ENCODE measurements around the gene LOC128125822.
"Not testable (repeated sequence)": the region's sequence is repeated elsewhere in the genome, so short reads cannot be mapped to it uniquely, and the experiment has no call there.

Gene LOC128125822

DNA sequence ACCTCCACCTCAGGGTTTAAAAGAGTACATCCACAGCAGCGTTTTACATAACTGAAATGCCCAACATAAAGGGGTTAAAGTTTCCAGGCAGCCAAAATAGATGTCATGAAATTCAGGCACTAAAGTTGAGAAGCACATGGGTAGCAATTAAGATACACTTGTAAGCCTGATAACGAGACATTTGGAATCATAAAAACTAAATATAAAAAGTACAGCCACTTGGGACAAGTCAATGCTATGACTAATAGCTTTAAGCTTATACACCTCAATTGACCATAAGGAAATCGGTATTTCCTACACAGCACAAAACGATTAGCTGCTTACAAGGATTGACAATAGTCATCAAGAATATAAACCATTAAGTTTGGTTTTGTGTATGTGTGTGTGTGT, 11.8 kb downstream of the LOC128125822 start:
- in situ Hi-C loops (cut with HindIII; ENCODE audit: low pct_unique_long_range_greater_than_20kb, low sequenced_read_pairs) = no loop called here
- POLR2A ChIA-PET = interaction anchor here (0.6 kb wide), 1 partner anchor 10 kb away, joined by 4 read pairs; no protein-coding TSS in a partner anchor
- H3K27me3 ChIP-seq (ENCODE audit: control insufficient read depth, insufficient read depth, low read length) = no peaks in the 10 kb centered on the region

DNA sequence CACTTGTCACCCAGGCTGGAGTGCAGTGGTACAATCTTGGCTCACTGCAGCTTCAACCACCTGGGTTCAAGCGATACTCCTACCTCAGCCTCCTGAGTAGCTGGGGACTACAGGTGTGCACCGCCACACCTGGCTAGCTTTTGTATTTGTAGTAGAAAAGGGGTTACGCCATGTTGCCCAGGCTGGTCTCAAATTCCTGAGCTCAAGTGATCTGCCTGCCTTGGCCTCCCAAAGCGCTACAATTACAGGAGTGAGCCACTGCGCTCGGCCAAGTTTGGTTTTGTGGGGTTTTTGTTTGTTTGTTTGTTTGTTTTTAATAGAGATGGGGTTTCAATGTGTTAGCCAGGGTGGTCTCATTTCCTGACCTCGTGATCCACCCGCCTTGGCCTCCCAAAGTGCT, 12.3 kb downstream of the LOC128125822 start:
- Histone ChIP-seq H3K36me3 (ENCODE audit: control insufficient read depth, insufficient read depth, low read length) (peaks cover 22% of the 10 kb centered on the region), H3K4me1 (ENCODE audit: control insufficient read depth, insufficient read depth, low read length) (no peaks in the 10 kb centered on the region), H3K27ac (ENCODE audit: low read length) (no peak overlapping the region), H3K9me3 (ENCODE audit: control insufficient read depth, insufficient read depth, low read depth, low read length) (no peaks in the 10 kb centered on the region), H3K4me3 (ENCODE audit: low read depth in 2 of 2, low read length in 2 of 2) (no peak overlapping the region), H3K27me3 (ENCODE audit: control insufficient read depth, insufficient read depth, low read length) (no peaks in the 10 kb centered on the region)
- ATAC-seq (0 out of 2 replicates have a peak, but pooled peaks have one; percentile 12), DNase-seq (ENCODE audit: low read depth, low spot score) (no peak)
- intact Hi-C loops (cut with micrococcal nuclease; ENCODE audit: unreplicated experiment) (no loop called here), in situ Hi-C loops (cut with HindIII; ENCODE audit: low pct_unique_long_range_greater_than_20kb, low sequenced_read_pairs) (no loop called here)
- CTCF ChIA-PET = no interaction called here
- no TSS peak for BruUV-seq (replicated peaks)
- POLR2A ChIA-PET = no interaction called here
- no peak for TF ChIP-seq TCF7L2 (IDR thresholded peaks at IDR 0.05; ENCODE audit: low read depth, low read length)
- peak; percentile 19; the same call in 1 of the 2 replicates for TF ChIP-seq POLR2AphosphoS5 (IDR thresholded peaks at IDR 0.05; ENCODE audit: low read depth, low read length)
- no peak for TF ChIP-seq SIN3A (IDR thresholded peaks at IDR 0.05; ENCODE audit: borderline replicate concordance, insufficient read depth, low read depth, low read length)
- TF ChIP-seq, protein P1, sequence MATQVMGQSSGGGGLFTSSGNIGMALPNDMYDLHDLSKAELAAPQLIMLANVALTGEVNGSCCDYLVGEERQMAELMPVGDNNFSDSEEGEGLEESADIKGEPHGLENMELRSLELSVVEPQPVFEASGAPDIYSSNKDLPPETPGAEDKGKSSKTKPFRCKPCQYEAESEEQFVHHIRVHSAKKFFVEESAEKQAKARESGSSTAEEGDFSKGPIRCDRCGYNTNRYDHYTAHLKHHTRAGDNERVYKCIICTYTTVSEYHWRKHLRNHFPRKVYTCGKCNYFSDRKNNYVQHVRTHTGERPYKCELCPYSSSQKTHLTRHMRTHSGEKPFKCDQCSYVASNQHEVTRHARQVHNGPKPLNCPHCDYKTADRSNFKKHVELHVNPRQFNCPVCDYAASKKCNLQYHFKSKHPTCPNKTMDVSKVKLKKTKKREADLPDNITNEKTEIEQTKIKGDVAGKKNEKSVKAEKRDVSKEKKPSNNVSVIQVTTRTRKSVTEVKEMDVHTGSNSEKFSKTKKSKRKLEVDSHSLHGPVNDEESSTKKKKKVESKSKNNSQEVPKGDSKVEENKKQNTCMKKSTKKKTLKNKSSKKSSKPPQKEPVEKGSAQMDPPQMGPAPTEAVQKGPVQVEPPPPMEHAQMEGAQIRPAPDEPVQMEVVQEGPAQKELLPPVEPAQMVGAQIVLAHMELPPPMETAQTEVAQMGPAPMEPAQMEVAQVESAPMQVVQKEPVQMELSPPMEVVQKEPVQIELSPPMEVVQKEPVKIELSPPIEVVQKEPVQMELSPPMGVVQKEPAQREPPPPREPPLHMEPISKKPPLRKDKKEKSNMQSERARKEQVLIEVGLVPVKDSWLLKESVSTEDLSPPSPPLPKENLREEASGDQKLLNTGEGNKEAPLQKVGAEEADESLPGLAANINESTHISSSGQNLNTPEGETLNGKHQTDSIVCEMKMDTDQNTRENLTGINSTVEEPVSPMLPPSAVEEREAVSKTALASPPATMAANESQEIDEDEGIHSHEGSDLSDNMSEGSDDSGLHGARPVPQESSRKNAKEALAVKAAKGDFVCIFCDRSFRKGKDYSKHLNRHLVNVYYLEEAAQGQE (IDR thresholded peaks at IDR 0.05; ENCODE audit: insufficient read depth in 1 of 2, low read depth in 2 of 2, low read length in 1 of 2) = no peak

More for the DNA sequence above, 11.8 kb downstream of the LOC128125822 start:
- Histone ChIP-seq H3K27ac (ENCODE audit: low read length) (no peak overlapping the region), H3K9me3 (ENCODE audit: control insufficient read depth, insufficient read depth, low read depth, low read length) (no peaks in the 10 kb centered on the region), H3K36me3 (ENCODE audit: control insufficient read depth, insufficient read depth, low read length) (peaks cover 26% of the 10 kb centered on the region), H3K4me3 (ENCODE audit: low read depth in 2 of 2, low read length in 2 of 2) (no peak overlapping the region), H3K4me1 (ENCODE audit: control insufficient read depth, insufficient read depth, low read length) (no peaks in the 10 kb centered on the region)
- TF ChIP-seq, protein P1 (IDR thresholded peaks at IDR 0.05; ENCODE audit: insufficient read depth in 1 of 2, low read depth in 2 of 2, low read length in 1 of 2) = no peak
- TF ChIP-seq SIN3A (IDR thresholded peaks at IDR 0.05; ENCODE audit: borderline replicate concordance, insufficient read depth, low read depth, low read length) (no peak), POLR2AphosphoS5 (IDR thresholded peaks at IDR 0.05; ENCODE audit: low read depth, low read length) (peak; percentile 61)
- intact Hi-C loops (cut with micrococcal nuclease; ENCODE audit: unreplicated experiment) = no loop called here
- no TSS peak for BruUV-seq (replicated peaks)
- no peak for DNase-seq (ENCODE audit: low read depth, low spot score)
- ATAC-seq = 0 out of 2 replicates have a peak, but pooled peaks have one; percentile 26
- CTCF ChIA-PET = no interaction called here

DNA sequence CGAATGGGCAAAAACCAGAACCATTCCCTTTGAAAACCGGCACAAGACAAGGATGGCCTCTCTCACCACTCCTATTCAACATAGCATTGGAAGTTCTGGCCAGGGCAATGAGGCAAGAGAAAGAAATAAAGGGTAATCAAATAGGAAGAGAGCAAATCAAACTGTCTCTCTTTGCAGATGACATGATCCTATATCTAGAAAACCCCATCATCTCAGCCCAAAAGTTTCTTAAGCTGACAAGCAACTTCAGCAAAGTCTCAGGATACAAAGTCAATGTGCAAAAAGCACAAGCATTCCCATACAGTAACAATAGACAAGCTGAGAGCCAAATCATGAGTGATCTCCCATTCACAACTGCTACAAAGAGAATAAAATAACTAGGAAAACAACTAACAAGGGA, 13.4 kb downstream of the LOC128125822 start:
- POLR2A ChIA-PET; in situ Hi-C loops (cut with HindIII; ENCODE audit: low pct_unique_long_range_greater_than_20kb, low sequenced_read_pairs); H3K4me1 ChIP-seq (ENCODE audit: control insufficient read depth, insufficient read depth, low read length); CTCF ChIA-PET; BruUV-seq (replicated peaks); intact Hi-C loops (cut with micrococcal nuclease; ENCODE audit: unreplicated experiment); ATAC-seq; H3K9me3 ChIP-seq (ENCODE audit: control insufficient read depth, insufficient read depth, low read depth, low read length); DNase-seq (ENCODE audit: low read depth, low spot score); H3K27me3 ChIP-seq (ENCODE audit: control insufficient read depth, insufficient read depth, low read length); H3K27ac ChIP-seq (ENCODE audit: low read length); H3K4me3 ChIP-seq (ENCODE audit: low read depth in 2 of 2, low read length in 2 of 2): not testable (repeated sequence)
- H3K36me3 ChIP-seq (ENCODE audit: control insufficient read depth, insufficient read depth, low read length) = peaks cover 11% of the 10 kb centered on the region
